Brain microvascular endothelial cell (primary cell): ENCODE results near the gene SEZ6L.
A peak's percentile ranks its signal among the peaks of the same experiment; 100 is the strongest.

Source experiments
- DNase-seq: peaks from one replicate; pipeline ENCODE4 v3.0.0-alpha.2; 2020
- H3K27ac ChIP-seq: fragments of 250-450 bp; sonication (Bioruptor Pico); 2 replicates; pipeline ENCODE4 v1.5.1; 2020; ENCODE audit warnings: mild to moderate bottlenecking, moderate library complexity
- H3K27me3 ChIP-seq: fragments of 250-450 bp; sonication (Bioruptor Pico); replicated peaks from 2 replicates; pipeline ENCODE4 v1.5.1; 2020; ENCODE audit warnings: mild to moderate bottlenecking
- H3K36me3 ChIP-seq: fragments of 250-450 bp; sonication (Bioruptor Pico); replicated peaks from 2 replicates; pipeline ENCODE4 v1.5.1; 2020; ENCODE audit warnings: mild to moderate bottlenecking
- H3K4me3 ChIP-seq: 2 replicates; pipeline ENCODE4 v1.5.1; 2011; ENCODE audit warnings: low read depth, mild to moderate bottlenecking, control low read depth, low read length, moderate library complexity
- in situ Hi-C: cut with HindIII; loops from 2 replicates; pipeline ENCODE4 v1.10.0; 2017; ENCODE audit warnings: low sequenced_read_pairs, low pct_ligation_motif_present
- TF ChIP-seq, protein P1 (sequence below): IDR thresholded peaks from 2 replicates; pipeline ENCODE4 v1.5.1; 2011; ENCODE audit warnings: low read depth, mild to moderate bottlenecking, moderate library complexity, low read length, control low read depth, inconsistent platforms; ENCODE audit errors: missing control alignments

The SEZ6L gene

GRCh38 chr22:26322179-26322905, 153.1 kb downstream of the SEZ6L start:
- H3K27ac ChIP-seq = peak overlapping the region; percentile 47
- peak; percentile 71 for DNase-seq
- no peaks in the 10 kb centered on the region for H3K36me3 ChIP-seq
- H3K27me3 ChIP-seq = no peaks in the 10 kb centered on the region
- TF ChIP-seq, protein P1, sequence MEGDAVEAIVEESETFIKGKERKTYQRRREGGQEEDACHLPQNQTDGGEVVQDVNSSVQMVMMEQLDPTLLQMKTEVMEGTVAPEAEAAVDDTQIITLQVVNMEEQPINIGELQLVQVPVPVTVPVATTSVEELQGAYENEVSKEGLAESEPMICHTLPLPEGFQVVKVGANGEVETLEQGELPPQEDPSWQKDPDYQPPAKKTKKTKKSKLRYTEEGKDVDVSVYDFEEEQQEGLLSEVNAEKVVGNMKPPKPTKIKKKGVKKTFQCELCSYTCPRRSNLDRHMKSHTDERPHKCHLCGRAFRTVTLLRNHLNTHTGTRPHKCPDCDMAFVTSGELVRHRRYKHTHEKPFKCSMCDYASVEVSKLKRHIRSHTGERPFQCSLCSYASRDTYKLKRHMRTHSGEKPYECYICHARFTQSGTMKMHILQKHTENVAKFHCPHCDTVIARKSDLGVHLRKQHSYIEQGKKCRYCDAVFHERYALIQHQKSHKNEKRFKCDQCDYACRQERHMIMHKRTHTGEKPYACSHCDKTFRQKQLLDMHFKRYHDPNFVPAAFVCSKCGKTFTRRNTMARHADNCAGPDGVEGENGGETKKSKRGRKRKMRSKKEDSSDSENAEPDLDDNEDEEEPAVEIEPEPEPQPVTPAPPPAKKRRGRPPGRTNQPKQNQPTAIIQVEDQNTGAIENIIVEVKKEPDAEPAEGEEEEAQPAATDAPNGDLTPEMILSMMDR = no peak
- in situ Hi-C loops = no loop called here
- H3K4me3 ChIP-seq = no peak overlapping the region

- Histone ChIP-seq H3K27me3 (no peaks in the 10 kb centered on the region), H3K27ac (no peak overlapping the region), H3K4me3 (no peak overlapping the region), H3K36me3 (no peaks in the 10 kb centered on the region)
- no peak for DNase-seq
- TF ChIP-seq, protein P1 = no peak
- in situ Hi-C loops = no loop called here
Observed at GRCh38 chr22:26323013-26323412, 153.8 kb downstream of the SEZ6L start.

GRCh38 chr22:26324150-26324549, 154.9 kb downstream of the SEZ6L start:
- no peaks in the 10 kb centered on the region for H3K36me3 ChIP-seq
- in situ Hi-C loops = no loop called here
- no peak overlapping the region for H3K4me3 ChIP-seq
- TF ChIP-seq, protein P1 = no peak
- no peaks in the 10 kb centered on the region for H3K27me3 ChIP-seq
- no peak overlapping the region for H3K27ac ChIP-seq
- no peak for DNase-seq

DNA sequence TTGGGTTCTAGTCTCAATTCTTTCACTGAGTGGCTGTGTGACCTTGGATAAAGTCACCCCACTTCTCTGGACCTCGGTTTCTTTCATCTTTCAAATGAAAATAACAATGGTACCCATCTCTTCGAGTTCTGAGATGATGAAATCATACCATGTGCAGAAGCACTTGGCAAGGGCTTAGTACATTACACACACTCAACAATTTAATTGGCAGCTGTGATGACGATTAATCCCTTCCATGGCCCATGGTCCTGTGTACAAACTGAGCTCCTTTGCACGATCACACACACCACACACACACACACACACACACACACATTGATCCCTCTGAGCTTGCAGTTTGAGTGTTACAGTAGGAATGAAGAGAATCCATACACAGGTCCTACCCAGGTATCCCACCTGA, 156.4 kb downstream of the SEZ6L start:
- DNase-seq = no peak
- H3K4me3 ChIP-seq = no peak overlapping the region
- in situ Hi-C loops = no loop called here
- no peak overlapping the region for H3K27ac ChIP-seq
- no peaks in the 10 kb centered on the region for H3K36me3 ChIP-seq
- no peaks in the 10 kb centered on the region for H3K27me3 ChIP-seq
- TF ChIP-seq, protein P1 = no peak

DNA sequence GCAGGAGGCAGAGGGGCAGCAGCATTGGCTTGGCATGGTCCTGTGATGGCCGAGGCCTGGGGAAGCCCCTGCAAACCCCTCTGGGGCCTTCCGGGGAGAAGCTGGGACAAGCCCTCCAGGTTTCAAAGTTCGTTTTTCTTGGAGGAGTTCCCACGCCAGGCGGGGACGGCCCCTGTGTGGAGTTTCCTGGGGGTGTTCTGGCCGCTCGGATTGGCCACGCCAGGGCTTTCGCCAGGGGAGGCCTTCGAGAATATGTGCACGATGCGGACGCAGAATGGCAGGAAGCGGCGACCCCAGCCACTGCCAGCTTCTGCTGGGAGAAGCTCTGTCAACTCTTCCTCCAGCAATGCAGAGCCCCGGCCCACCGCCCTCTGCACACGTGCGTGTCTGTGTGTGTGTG, 157.5 kb downstream of the SEZ6L start:
- H3K4me3 ChIP-seq = no peak overlapping the region
- H3K27ac ChIP-seq = no peak overlapping the region
- TF ChIP-seq, protein P1 = no peak
- DNase-seq = no peak
- H3K36me3 ChIP-seq = no peaks in the 10 kb centered on the region
- no peaks in the 10 kb centered on the region for H3K27me3 ChIP-seq
- in situ Hi-C loops = no loop called here

DNA sequence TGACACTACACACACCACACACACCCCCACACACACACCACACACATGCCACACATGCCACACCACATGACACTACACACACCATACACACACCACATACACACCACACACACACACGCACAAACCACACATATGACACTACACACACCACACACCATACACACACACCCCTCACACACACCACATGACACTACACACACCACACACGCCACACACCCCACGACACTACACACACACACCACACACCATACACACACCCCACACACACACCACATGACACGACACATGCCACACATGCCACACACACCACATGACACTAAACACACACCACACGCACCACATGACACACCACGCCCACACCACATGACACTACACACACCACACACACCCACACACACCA, 158.0 kb downstream of the SEZ6L start:
- TF ChIP-seq, protein P1 = no peak
- in situ Hi-C loops = no loop called here

More for the DNA sequence above, 158.0 kb downstream of the SEZ6L start:
- DNase-seq = no peak
- no peaks in the 10 kb centered on the region for H3K27me3 ChIP-seq
- H3K36me3 ChIP-seq = no peaks in the 10 kb centered on the region
- no peak overlapping the region for H3K27ac ChIP-seq
- no peak overlapping the region for H3K4me3 ChIP-seq
